Urinary bladder (tissue), 4 donors: ENCODE data around the gene TMEM187. TPM values are rescaled to one million over a fixed set of nuclear protein-coding genes. Genes with fewer than 3 reads are reported as not detected.

Source experiments
- DNase-seq: peaks from one replicate; pipeline ENCODE4 v3.0.0-alpha.2; 2015; ENCODE audit errors: extremely low spot score
- H3K27ac ChIP-seq: one replicate; pipeline ENCODE4 v1.5.1; 2013; ENCODE audit warnings: low read depth, mild to moderate bottlenecking, moderate library complexity
- H3K36me3 ChIP-seq: one replicate; pipeline ENCODE4 v1.6.1; 2013; ENCODE audit warnings: mild to moderate bottlenecking, moderate library complexity; ENCODE audit not compliant: insufficient read depth
- H3K4me1 ChIP-seq: one replicate; pipeline ENCODE4 v1.6.1; 2013; ENCODE audit warnings: mild to moderate bottlenecking, moderate library complexity; ENCODE audit not compliant: insufficient read depth
- H3K4me3 ChIP-seq: one replicate; pipeline ENCODE4 v1.5.1; 2013; ENCODE audit warnings: low read depth, low read length
- WGBS: extraction: QIAGEN DNeasy Blood & Tissue Kit; methylation state at CpG from one replicate; pipeline ENCODE4 v1.1.7; 2013; 5-methylcytosine and 5-hydroxymethylcytosine counted together
- polyA plus RNA-seq: library from polyadenylated mRNA; stranded (reverse); fragments of 200-250 nt; gene quantifications from one replicate; pipeline ENCODE4 v1.2.3, GENCODE V29; 2013
- total RNA-seq: library from RNA; depleted of rRNA; stranded (reverse); fragments of >200 nt; gene quantifications from one replicate; pipeline ENCODE4 v1.2.3, GENCODE V29; 2014
- donor health status: healthy with polysubstance abuse.
- donor health status: healthy.

TMEM187 gene
- total and polyA plus RNA-seq, 2 donors, result 2.3 to 13.6 TPM

DNA sequence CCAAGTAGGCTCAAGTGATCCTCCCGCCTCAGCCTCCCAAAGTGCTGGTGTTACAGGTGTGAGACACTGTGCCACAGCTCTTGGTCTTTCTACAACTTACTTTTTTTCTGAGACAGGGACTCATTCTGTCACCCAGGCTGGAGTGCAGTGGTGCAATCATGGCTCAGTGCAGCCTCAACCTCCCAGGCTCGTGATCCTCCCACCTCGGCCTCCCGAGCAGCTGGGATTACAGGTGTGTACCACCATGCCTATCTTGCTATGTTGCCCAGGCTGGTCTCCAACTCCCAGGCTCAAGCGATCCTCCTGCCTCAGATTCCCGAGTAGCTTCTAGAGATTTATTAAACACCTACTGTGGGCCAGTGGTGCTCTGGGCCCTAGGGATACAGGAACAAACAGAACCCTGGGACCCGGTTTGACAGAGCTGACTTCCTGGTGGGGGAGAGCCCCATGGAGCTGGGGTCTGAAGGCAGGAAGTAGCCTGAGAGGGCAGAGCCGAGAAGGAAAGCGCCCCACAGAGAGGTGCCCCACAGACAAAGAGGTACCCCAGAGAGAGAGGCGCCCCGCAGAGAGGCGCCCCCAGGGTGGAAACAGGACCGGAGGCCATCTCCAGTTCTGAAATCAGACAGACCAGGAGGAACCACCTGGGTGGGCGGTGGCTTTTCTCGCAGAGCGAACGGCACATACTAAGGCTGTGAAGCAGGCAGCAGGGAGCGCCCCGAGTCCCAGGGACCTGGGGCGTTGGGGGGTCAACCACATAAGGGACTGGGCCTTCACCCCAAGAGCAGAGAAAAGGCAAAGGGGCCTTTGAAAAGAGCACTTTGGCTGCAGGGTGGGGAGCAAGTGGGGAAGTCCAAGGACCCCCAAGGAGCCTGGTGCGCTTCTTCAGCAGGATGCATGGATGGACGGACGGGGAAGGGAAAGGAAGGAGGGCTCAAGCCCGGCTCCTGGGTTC, 42.2 kb downstream of the TMEM187 start:
- no peak overlapping the region for H3K27ac ChIP-seq
- 86% methylated on average over 24 of the region's 24 CpGs for WGBS
- H3K4me3 ChIP-seq, result no peak overlapping the region
- no peaks in the 10 kb centered on the region for H3K4me1 ChIP-seq
- peaks cover 4% of the 10 kb centered on the region for H3K36me3 ChIP-seq
- DNase-seq, result no peak

- Histone ChIP-seq H3K36me3 (peaks cover 4% of the 10 kb centered on the region), H3K27ac (no peak overlapping the region), H3K4me3 (no peak overlapping the region), H3K4me1 (no peaks in the 10 kb centered on the region)
- no peak for DNase-seq
- WGBS, result 83% methylated on average over 16 of the region's 16 CpGs
Observed at GRCh38 chrX:154015581-154016264, 43.2 kb downstream of the TMEM187 start.

- 89% methylated on average over 24 of the region's 24 CpGs for WGBS
- H3K4me3 ChIP-seq, result no peak overlapping the region
Observed at GRCh38 chrX:154016366-154017076, 44.0 kb downstream of the TMEM187 start.

GRCh38 chrX:154017766-154018517, 45.4 kb downstream of the TMEM187 start:
- Histone ChIP-seq H3K4me3 (no peak overlapping the region), H3K27ac (no peak overlapping the region), H3K4me1 (no peaks in the 10 kb centered on the region), H3K36me3 (peaks cover 3% of the 10 kb centered on the region)
- WGBS, result 86% methylated on average over 26 of the region's 26 CpGs
- no peak for DNase-seq

More at GRCh38 chrX:154016366-154017076, 44.0 kb downstream of the TMEM187 start:
- no peaks in the 10 kb centered on the region for H3K4me1 ChIP-seq
- peaks cover 4% of the 10 kb centered on the region for H3K36me3 ChIP-seq
- DNase-seq, result no peak
- H3K27ac ChIP-seq, result no peak overlapping the region

DNA sequence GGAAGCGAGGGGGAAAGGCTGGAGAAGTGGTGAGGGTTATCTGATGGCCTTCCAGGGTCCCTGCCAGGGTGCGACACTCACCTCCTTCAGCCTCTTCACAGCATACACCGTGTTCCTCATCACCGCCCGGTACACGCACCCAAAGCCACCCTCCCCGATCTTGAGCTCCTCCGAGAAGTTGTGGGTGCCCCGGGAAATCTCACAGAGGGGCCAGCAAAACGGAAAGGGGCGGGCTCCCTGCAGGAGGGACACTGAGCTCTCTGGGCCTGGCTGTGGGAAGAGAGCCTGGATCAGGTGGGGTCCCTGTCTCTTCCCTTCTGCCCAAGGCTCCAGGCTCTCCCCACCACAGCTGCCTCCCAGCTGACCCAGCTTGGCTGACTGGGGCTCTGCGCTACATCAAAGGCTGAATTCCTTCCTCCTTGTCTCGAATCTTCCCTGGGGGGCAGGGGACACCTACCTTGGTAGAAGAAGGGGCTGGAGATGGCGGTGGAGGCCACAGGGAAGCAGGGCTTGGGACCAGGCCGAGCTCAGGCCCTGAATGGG, 46.0 kb downstream of the TMEM187 start:
- Histone ChIP-seq H3K27ac (no peak overlapping the region), H3K4me3 (peak overlapping the region; percentile 70), H3K36me3 (no peaks in the 10 kb centered on the region), H3K4me1 (no peaks in the 10 kb centered on the region)
- no peak for DNase-seq
- WGBS, result 60% methylated on average over 15 of the region's 15 CpGs

- no peak for DNase-seq
- Histone ChIP-seq H3K36me3 (no peaks in the 10 kb centered on the region), H3K4me1 (no peaks in the 10 kb centered on the region), H3K4me3 (peak overlapping the region; percentile 70), H3K27ac (peak overlapping the region; percentile 74)
- WGBS, result 1% methylated on average over 45 of the region's 45 CpGs
Observed at GRCh38 chrX:154019061-154019621, 46.6 kb downstream of the TMEM187 start.

- WGBS, result under 1% methylated on average over 88 of the region's 99 CpGs
- DNase-seq, result no peak
- Histone ChIP-seq H3K4me1 (no peaks in the 10 kb centered on the region), H3K27ac (peak within 1 kb of the TSS; percentile 91), H3K4me3 (peak within 1 kb of the TSS; percentile 70), H3K36me3 (no peaks in the 10 kb centered on the region)
Observed at GRCh38 chrX:154019633-154020528, 47.3 kb downstream of the TMEM187 start, which contains the start of gene IRAK1. TSS of gene IRAK1 (minus strand) at chrX:154019902. CDS start at chrX:154019812, 90 bp downstream.

GRCh38 chrX:154020536-154021115, 48.1 kb downstream of the TMEM187 start:
- Histone ChIP-seq H3K36me3 (no peaks in the 10 kb centered on the region), H3K4me1 (no peaks in the 10 kb centered on the region), H3K4me3 (no peak overlapping the region), H3K27ac (peak overlapping the region; percentile 91)
- 60% methylated on average over 9 of the region's 9 CpGs for WGBS
- no peak for DNase-seq

- no peaks in the 10 kb centered on the region for H3K4me1 ChIP-seq
- WGBS, result 58% methylated on average over 11 of the region's 11 CpGs
- no peak overlapping the region for H3K4me3 ChIP-seq
- H3K36me3 ChIP-seq, result no peaks in the 10 kb centered on the region
- H3K27ac ChIP-seq, result no peak overlapping the region
- no peak for DNase-seq
Observed at GRCh38 chrX:154021131-154021611, 48.6 kb downstream of the TMEM187 start.

DNA sequence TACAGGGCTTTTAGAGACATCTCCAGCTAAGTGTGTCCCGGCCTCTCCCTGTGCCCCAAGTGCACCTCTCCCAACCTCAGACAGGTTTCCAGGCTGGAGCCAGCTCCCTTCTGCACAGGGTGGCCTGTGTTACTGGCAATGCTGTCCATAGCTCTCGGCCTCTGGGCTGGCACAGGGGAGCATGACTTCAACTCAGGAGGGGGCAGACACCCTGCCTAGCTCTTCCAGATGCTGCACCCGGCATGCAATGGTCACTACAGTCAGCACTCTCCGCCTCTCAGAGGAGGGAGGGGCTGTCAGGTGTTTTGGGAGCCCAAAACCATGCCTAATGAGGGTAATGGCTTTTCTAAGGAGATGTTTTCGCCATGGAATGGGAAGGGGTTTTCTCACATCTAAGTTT, 49.6 kb downstream of the TMEM187 start:
- 79% methylated on average over 5 of the region's 5 CpGs for WGBS
- H3K4me1 ChIP-seq, result no peaks in the 10 kb centered on the region
- DNase-seq, result no peak
- no peak overlapping the region for H3K27ac ChIP-seq
- no peak overlapping the region for H3K4me3 ChIP-seq
- no peaks in the 10 kb centered on the region for H3K36me3 ChIP-seq

DNA sequence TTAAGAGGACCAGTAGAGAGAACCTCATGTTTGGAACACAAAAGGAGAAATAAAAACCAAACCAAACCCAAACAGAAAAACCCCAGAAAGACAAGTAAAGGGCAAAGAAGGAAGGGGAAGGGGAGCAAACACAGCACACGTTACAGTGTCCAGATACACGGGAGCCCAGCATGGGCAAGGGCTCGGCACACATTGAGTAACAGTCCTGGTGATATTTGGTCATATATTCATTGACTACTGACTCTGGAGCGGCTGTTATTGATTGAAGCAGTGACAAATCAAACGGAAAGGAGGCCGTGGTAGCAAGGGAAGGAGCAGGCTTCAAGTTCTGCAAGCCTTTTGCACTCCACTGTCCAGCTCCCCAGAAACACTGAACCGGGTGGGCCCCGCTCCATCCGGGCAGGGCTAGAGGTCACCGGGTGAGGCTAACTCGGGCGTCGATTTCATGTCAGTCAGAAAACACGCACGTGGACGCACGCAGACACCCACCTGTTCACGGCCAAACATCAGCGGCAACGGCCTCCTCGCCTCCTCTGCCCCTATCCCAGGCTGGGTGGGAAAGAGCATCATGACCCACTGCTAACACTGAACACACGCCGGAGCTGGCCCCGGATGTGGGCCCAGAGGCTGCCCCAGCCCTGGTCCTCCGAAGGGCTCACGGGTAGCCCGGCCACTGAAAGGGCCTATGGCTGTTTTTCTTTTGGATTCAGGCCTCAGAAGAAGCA, 50.9 kb downstream of the TMEM187 start:
- 71% methylated on average over 27 of the region's 27 CpGs for WGBS
- Histone ChIP-seq H3K4me1 (no peaks in the 10 kb centered on the region), H3K27ac (no peak overlapping the region), H3K4me3 (no peak overlapping the region), H3K36me3 (no peaks in the 10 kb centered on the region)
- no peak for DNase-seq
